ENCODE data around the gene CYP3A4.

CYP3A4 gene

GRCh38 chr7:99782012-99782953, 1.7 kb downstream of the CYP3A4 start:
- Histone ChIP-seq H3F3A (ENCODE audit: insufficient read depth) (no peaks in the 10 kb centered on the region), H3K4me3 (ENCODE audit: insufficient read depth, low read length, poor library complexity, severe bottlenecking) (no peak overlapping the region), H3K9ac (ENCODE audit: low read length) (no peak overlapping the region), H2AFZ (ENCODE audit: low read depth, low read length, severe bottlenecking) (no peak overlapping the region), H3K9me3 (ENCODE audit: insufficient read depth, low read length) (no peaks in the 10 kb centered on the region), H3K9me2 (replicated peaks; ENCODE audit: insufficient read depth, low read length) (no peaks in the 10 kb centered on the region), H3K36me3 (ENCODE audit: low read length) (no peaks in the 10 kb centered on the region), H3K4me2 (ENCODE audit: low read depth, low read length, poor library complexity, severe bottlenecking) (no peak overlapping the region), H4K20me1 (ENCODE audit: low read depth, low read length) (no peaks in the 10 kb centered on the region), H3K27ac (ENCODE audit: low read depth, low read length) (no peak overlapping the region), H3K79me2 (ENCODE audit: insufficient read depth, low read length) (no peaks in the 10 kb centered on the region), H3K27me3 (ENCODE audit: low read length) (no peaks in the 10 kb centered on the region)
- TF ChIP-seq EZH2phosphoT487 (conservative IDR thresholded peaks at IDR 0.05; ENCODE audit: low read length): no peak
- TF ChIP-seq, protein P1, sequence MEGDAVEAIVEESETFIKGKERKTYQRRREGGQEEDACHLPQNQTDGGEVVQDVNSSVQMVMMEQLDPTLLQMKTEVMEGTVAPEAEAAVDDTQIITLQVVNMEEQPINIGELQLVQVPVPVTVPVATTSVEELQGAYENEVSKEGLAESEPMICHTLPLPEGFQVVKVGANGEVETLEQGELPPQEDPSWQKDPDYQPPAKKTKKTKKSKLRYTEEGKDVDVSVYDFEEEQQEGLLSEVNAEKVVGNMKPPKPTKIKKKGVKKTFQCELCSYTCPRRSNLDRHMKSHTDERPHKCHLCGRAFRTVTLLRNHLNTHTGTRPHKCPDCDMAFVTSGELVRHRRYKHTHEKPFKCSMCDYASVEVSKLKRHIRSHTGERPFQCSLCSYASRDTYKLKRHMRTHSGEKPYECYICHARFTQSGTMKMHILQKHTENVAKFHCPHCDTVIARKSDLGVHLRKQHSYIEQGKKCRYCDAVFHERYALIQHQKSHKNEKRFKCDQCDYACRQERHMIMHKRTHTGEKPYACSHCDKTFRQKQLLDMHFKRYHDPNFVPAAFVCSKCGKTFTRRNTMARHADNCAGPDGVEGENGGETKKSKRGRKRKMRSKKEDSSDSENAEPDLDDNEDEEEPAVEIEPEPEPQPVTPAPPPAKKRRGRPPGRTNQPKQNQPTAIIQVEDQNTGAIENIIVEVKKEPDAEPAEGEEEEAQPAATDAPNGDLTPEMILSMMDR (IDR thresholded peaks at IDR 0.05; ENCODE audit: insufficient read depth, low read length, poor library complexity, severe bottlenecking): no peak

DNA sequence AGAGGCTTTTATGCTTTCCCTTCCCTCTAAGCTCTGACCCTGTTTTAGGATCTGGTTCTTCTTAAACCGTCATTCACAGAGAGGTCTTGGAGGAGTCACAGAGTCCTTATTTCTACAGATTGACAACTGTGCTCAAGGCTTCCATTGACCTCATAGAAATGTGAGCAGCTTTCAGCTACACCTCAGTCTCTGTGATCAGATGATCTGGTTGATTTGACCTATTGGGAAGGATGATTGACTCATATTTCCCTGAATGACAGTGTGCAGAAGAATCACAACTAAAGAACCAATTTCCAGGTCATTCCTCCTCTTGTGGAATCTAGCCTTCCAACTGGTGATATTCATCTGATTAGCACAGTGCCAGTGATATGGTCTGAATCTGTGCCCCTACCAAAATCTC, 3.4 kb downstream of the CYP3A4 start:
- H3K27me3 ChIP-seq (ENCODE audit: low read length): no peaks in the 10 kb centered on the region
- H4K20me1 ChIP-seq (ENCODE audit: low read depth, low read length): no peaks in the 10 kb centered on the region
- H3K4me2 ChIP-seq (ENCODE audit: low read depth, low read length, poor library complexity, severe bottlenecking): no peak overlapping the region
- H3K9me2 ChIP-seq (replicated peaks; ENCODE audit: insufficient read depth, low read length): no peaks in the 10 kb centered on the region
- no peaks in the 10 kb centered on the region for H3K36me3 ChIP-seq (ENCODE audit: low read length)
- H2AFZ ChIP-seq (ENCODE audit: low read depth, low read length, severe bottlenecking): no peak overlapping the region
- H3K79me2 ChIP-seq (ENCODE audit: insufficient read depth, low read length): no peaks in the 10 kb centered on the region
- no peaks in the 10 kb centered on the region for H3K9me3 ChIP-seq (ENCODE audit: insufficient read depth, low read length)
- no peak overlapping the region for H3K9ac ChIP-seq (ENCODE audit: low read length)
- no peaks in the 10 kb centered on the region for H3F3A ChIP-seq (ENCODE audit: insufficient read depth)
- no peak overlapping the region for H3K27ac ChIP-seq (ENCODE audit: low read depth, low read length)
- TF ChIP-seq EZH2phosphoT487 (conservative IDR thresholded peaks at IDR 0.05; ENCODE audit: low read length): no peak
- TF ChIP-seq, protein P1 (IDR thresholded peaks at IDR 0.05; ENCODE audit: insufficient read depth, low read length, poor library complexity, severe bottlenecking): no peak
- H3K4me3 ChIP-seq (ENCODE audit: insufficient read depth, low read length, poor library complexity, severe bottlenecking): no peak overlapping the region

DNA sequence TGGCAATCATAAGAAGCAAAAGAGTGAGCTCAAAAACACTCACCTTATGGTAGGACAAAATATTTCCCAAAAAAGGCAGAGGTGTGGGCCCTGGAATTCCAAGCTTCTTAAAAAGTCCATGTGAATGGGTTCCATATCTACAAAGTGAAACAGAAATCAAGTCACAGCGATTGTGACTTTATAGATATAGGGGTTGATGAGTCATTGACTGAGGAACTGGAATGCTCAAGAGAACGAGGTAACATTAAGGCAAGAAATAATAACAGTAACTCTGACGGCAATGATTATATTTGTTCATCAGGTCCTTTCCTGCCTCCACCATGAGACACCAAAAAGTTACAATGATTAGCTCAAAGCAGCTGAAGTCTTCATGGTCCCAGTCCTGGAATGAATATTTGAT, 4.0 kb downstream of the CYP3A4 start:
- H3K36me3 ChIP-seq (ENCODE audit: low read length): no peaks in the 10 kb centered on the region
- TF ChIP-seq, protein P1 (IDR thresholded peaks at IDR 0.05; ENCODE audit: insufficient read depth, low read length, poor library complexity, severe bottlenecking): no peak
- TF ChIP-seq EZH2phosphoT487 (conservative IDR thresholded peaks at IDR 0.05; ENCODE audit: low read length): no peak
- H3K4me2 ChIP-seq (ENCODE audit: low read depth, low read length, poor library complexity, severe bottlenecking): no peak overlapping the region
- H3K27ac ChIP-seq (ENCODE audit: low read depth, low read length): no peak overlapping the region
- no peak overlapping the region for H3K9ac ChIP-seq (ENCODE audit: low read length)
- no peak overlapping the region for H3K4me3 ChIP-seq (ENCODE audit: insufficient read depth, low read length, poor library complexity, severe bottlenecking)
- H4K20me1 ChIP-seq (ENCODE audit: low read depth, low read length): no peaks in the 10 kb centered on the region
- H3K79me2 ChIP-seq (ENCODE audit: insufficient read depth, low read length): no peaks in the 10 kb centered on the region
- H2AFZ ChIP-seq (ENCODE audit: low read depth, low read length, severe bottlenecking): no peak overlapping the region
- no peaks in the 10 kb centered on the region for H3K27me3 ChIP-seq (ENCODE audit: low read length)
- H3K9me3 ChIP-seq (ENCODE audit: insufficient read depth, low read length): no peaks in the 10 kb centered on the region
- no peaks in the 10 kb centered on the region for H3F3A ChIP-seq (ENCODE audit: insufficient read depth)
- H3K9me2 ChIP-seq (replicated peaks; ENCODE audit: insufficient read depth, low read length): no peaks in the 10 kb centered on the region

All from SU-DHL-6 (cell line).